WTC11 (cell line): ENCODE measurements around the gene NAV2.

Experiments
- CTCF ChIP-seq: fragments of 200-600 bp; IDR thresholded peaks from 2 replicates; pipeline ENCODE4 v1.8.0; 2022; ENCODE audit warnings: antibody characterized with exemption
- E2F4 ChIP-seq: sonication (generic); formaldehyde crosslinking; IDR thresholded peaks from 2 replicates; pipeline ENCODE4 v1.8.1; 2022; ENCODE audit warnings: low read depth, mild to moderate bottlenecking, moderate library complexity, missing genetic modification reagents, borderline replicate concordance
- EMX1 ChIP-seq: fragments of 250-450 bp; sonication (Bioruptor Pico); IDR thresholded peaks from 2 replicates; pipeline ENCODE4 v1.8.0; 2021; ENCODE audit warnings: mild to moderate bottlenecking

- TF ChIP-seq E2F4 (CRISPR knock-in tag): no peak
- no peak for TF ChIP-seq CTCF
- TF ChIP-seq EMX1 (CRISPR knock-in tag): no peak
Measured at GRCh38 chr11:20163783-20164481, 451.3 kb downstream of the NAV2 start.
